Hepatocyte (in vitro differentiated cells): ENCODE results near the gene DCDC2B.

Experiments used
- CTCF ChIP-seq: fragments of 200-600 bp; sonication (generic); IDR thresholded peaks from 2 replicates; pipeline ENCODE4 v1.5.1; 2016; ENCODE audit warnings: antibody characterized with exemption, mild to moderate bottlenecking; ENCODE audit not compliant: poor library complexity
- EZH2 ChIP-seq: fragments of 200-600 bp; sonication (generic); IDR thresholded peaks from 2 replicates; pipeline ENCODE4 v1.6.1; 2016; ENCODE audit warnings: antibody characterized with exemption, mild to moderate bottlenecking, borderline replicate concordance
- EZH2phosphoT487 ChIP-seq: fragments of 200-600 bp; sonication (generic); IDR thresholded peaks from one replicate; pipeline ENCODE4 v1.6.1; 2018; ENCODE audit warnings: antibody characterized with exemption, mild to moderate bottlenecking, low read depth, moderate library complexity; ENCODE audit not compliant: unreplicated experiment, severe bottlenecking

- no peak for TF ChIP-seq CTCF
- no peak for TF ChIP-seq EZH2phosphoT487
- TF ChIP-seq EZH2, result no peak
Observed at GRCh38 chr1:32194984-32195383, 13.9 kb upstream of the DCDC2B start.
